Mesenchymal stem cell (in vitro differentiated cells and primary cell): ENCODE measurements around the gene HAT1.
"Not testable (repeated sequence)": the region's sequence is repeated elsewhere in the genome, so short reads cannot be mapped to it uniquely, and the experiment has no call there.

Experiments
- DNase-seq: peaks from one replicate; pipeline ENCODE4 v3.0.0-alpha.2; 2013
- H2AFZ ChIP-seq: one replicate; pipeline ENCODE4 v1.6.1; 2013; ENCODE audit warnings: low read depth, mild to moderate bottlenecking, control low read depth, inconsistent platforms, low read length, moderate library complexity
- H2AK5ac ChIP-seq: 2 replicates; pipeline ENCODE4 v1.6.1; 2013; ENCODE audit warnings: low read length, moderate library complexity, mild to moderate bottlenecking, inconsistent platforms; ENCODE audit not compliant: severe bottlenecking
- H2BK120ac ChIP-seq: one replicate; pipeline ENCODE4 v1.6.1; 2013; ENCODE audit warnings: low read depth, mild to moderate bottlenecking, inconsistent platforms, low read length, moderate library complexity
- H2BK12ac ChIP-seq, 2 experiments: one replicate each; pipeline ENCODE4 v1.6.1; 2013; ENCODE audit warnings: inconsistent platforms in 2 of 2, low read length in 2 of 2, mild to moderate bottlenecking in 2 of 2, moderate library complexity in 2 of 2, control low read depth in 1 of 2
- H2BK15ac ChIP-seq: one replicate; pipeline ENCODE4 v1.6.1; 2013; ENCODE audit warnings: mild to moderate bottlenecking, low read depth, inconsistent platforms; ENCODE audit not compliant: poor library complexity, severe bottlenecking
- H2BK5ac ChIP-seq: 2 replicates; pipeline ENCODE4 v1.6.1; 2013; ENCODE audit warnings: low read depth, mild to moderate bottlenecking, low read length, control low read depth, inconsistent platforms; ENCODE audit not compliant: poor library complexity, severe bottlenecking
- H3K14ac ChIP-seq, 2 experiments: one replicate each; pipeline ENCODE4 v1.6.1; 2013; ENCODE audit warnings: inconsistent platforms in 2 of 2, low read length in 2 of 2, control low read depth in 1 of 2, mild to moderate bottlenecking in 1 of 2, moderate library complexity in 1 of 2
- H3K18ac ChIP-seq, 2 experiments: one replicate each; pipeline ENCODE4 v1.6.1; 2013; ENCODE audit warnings: inconsistent platforms in 2 of 2, low read length in 2 of 2, control low read depth in 1 of 2, low read depth in 1 of 2, mild to moderate bottlenecking in 1 of 2
- H3K23ac ChIP-seq, 2 experiments: one replicate each; pipeline ENCODE4 v1.6.1; 2013; ENCODE audit warnings: inconsistent platforms in 2 of 2, low read length in 2 of 2, mild to moderate bottlenecking in 2 of 2, moderate library complexity in 2 of 2, control low read depth in 1 of 2
- H3K27ac ChIP-seq: 2 replicates; pipeline ENCODE4 v1.5.1; 2013; ENCODE audit warnings: mild to moderate bottlenecking, moderate library complexity, low read length, control low read depth, inconsistent platforms; ENCODE audit not compliant: poor library complexity, severe bottlenecking
- H3K27me3 ChIP-seq, 2 experiments: 2 replicates each; pipeline versions ENCODE4 v1.6.1 to v1.7.0; 2013; ENCODE audit warnings: low read length in 2 of 2, mild to moderate bottlenecking in 2 of 2, moderate library complexity in 2 of 2, control low read depth in 1 of 2, inconsistent platforms in 1 of 2; ENCODE audit not compliant: control insufficient read depth in 1 of 2, insufficient read depth in 1 of 2
- H3K36me3 ChIP-seq, 2 experiments: 2 replicates each; pipeline versions ENCODE4 v1.6.1 to v1.7.0; 2013; ENCODE audit warnings: low read length in 2 of 2, control low read depth in 1 of 2, inconsistent platforms in 1 of 2, low read depth in 1 of 2, mild to moderate bottlenecking in 1 of 2; ENCODE audit not compliant: insufficient read depth in 2 of 2, control insufficient read depth in 1 of 2
- H3K4ac ChIP-seq, 2 experiments: one replicate each; pipeline ENCODE4 v1.6.1; 2013; ENCODE audit warnings: inconsistent platforms in 2 of 2, low read length in 2 of 2, mild to moderate bottlenecking in 2 of 2, moderate library complexity in 2 of 2, control low read depth in 1 of 2, low read depth in 1 of 2
- H3K4me1 ChIP-seq: 2 replicates; pipeline ENCODE4 v1.6.1; 2013; ENCODE audit warnings: low read depth, low read length, control low read depth; ENCODE audit not compliant: control insufficient read depth, insufficient read depth
- H3K4me2 ChIP-seq: 2 replicates; pipeline ENCODE4 v1.6.1; 2013; ENCODE audit warnings: low read length, mild to moderate bottlenecking, inconsistent platforms; ENCODE audit not compliant: poor library complexity, severe bottlenecking
- H3K4me3 ChIP-seq, 2 experiments: 2 replicates each; pipeline versions ENCODE4 v1.5.1 to v1.7.0; 2013; ENCODE audit warnings: low read length in 2 of 2, mild to moderate bottlenecking in 2 of 2, control low read depth in 1 of 2, low read depth in 1 of 2; ENCODE audit not compliant: insufficient read depth in 1 of 2
- H3K79me1 ChIP-seq: replicated peaks from 2 replicates; pipeline ENCODE4 v1.6.1; 2013; ENCODE audit warnings: mild to moderate bottlenecking, control low read depth, low read length, inconsistent platforms; ENCODE audit not compliant: poor library complexity, severe bottlenecking
- H3K9ac ChIP-seq: 2 replicates; pipeline ENCODE4 v1.7.0; 2013; ENCODE audit warnings: mild to moderate bottlenecking, low read length, moderate library complexity
- H3K9me3 ChIP-seq: 2 replicates; pipeline ENCODE4 v1.7.0; 2013; ENCODE audit warnings: mild to moderate bottlenecking, low read length; ENCODE audit not compliant: control insufficient read depth
- H4K8ac ChIP-seq: one replicate; pipeline ENCODE4 v1.6.1; 2013; ENCODE audit warnings: inconsistent platforms, mild to moderate bottlenecking, low read length, moderate library complexity
- H4K91ac ChIP-seq: one replicate; pipeline ENCODE4 v1.6.1; 2013; ENCODE audit warnings: mild to moderate bottlenecking, low read length, inconsistent platforms
- WGBS: methylation state at CpG from one replicate; pipeline ENCODE4 v1.1.7; 2013; ENCODE audit warnings: mixed read lengths; 5-methylcytosine and 5-hydroxymethylcytosine counted together

Gene HAT1

DNA sequence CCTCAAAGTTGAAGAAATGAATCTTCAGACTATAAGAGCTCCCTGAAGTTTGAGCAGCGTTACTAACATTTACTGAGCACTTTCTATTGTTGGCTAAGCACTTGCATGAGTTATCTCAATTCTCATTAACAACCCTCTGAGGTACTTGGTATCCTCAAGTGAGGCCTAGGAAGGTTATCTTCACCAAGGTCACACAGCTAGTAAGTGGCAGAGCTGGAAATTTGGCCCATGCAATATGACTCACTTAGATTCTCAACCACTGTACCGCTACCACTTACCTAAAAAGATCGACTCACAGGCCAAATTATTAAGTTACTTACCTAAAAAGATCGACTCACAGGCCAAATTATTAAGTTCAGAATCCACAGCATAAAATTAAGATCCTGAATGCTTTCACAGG is 68.8 kb downstream of the HAT1 start:
- H2BK12ac ChIP-seq = no peak overlapping the region
- H3K9ac ChIP-seq = no peak overlapping the region
- no peak overlapping the region for H3K4me3 ChIP-seq
- no peak overlapping the region for H3K18ac ChIP-seq
- H4K8ac ChIP-seq = no peak overlapping the region
- no peak overlapping the region for H2AK5ac ChIP-seq
- no peak overlapping the region for H3K4me2 ChIP-seq
- H3K36me3 ChIP-seq = no peaks in the 10 kb centered on the region
- no peak overlapping the region for H3K14ac ChIP-seq
- WGBS = 92% methylated on average over 4 of the region's 4 CpGs
- no peak overlapping the region for H2AFZ ChIP-seq
- H3K27ac ChIP-seq = no peak overlapping the region
- no peaks in the 10 kb centered on the region for H3K4me1 ChIP-seq
- H2BK5ac ChIP-seq = no peak overlapping the region
- H3K9me3 ChIP-seq = no peaks in the 10 kb centered on the region
- no peak for DNase-seq
- H3K4ac ChIP-seq = no peak overlapping the region
- no peak overlapping the region for H3K23ac ChIP-seq
- H3K27me3 ChIP-seq = no peaks in the 10 kb centered on the region
- H4K91ac ChIP-seq = no peak overlapping the region
- H3K79me1 ChIP-seq = no peaks in the 10 kb centered on the region
- H2BK15ac ChIP-seq = no peak overlapping the region
- H2BK120ac ChIP-seq = no peak overlapping the region

- 96% methylated on average over 4 of the region's 5 CpGs for WGBS
- H3K23ac ChIP-seq = no peak overlapping the region
- no peak overlapping the region for H3K27ac ChIP-seq
- no peak overlapping the region for H2AFZ ChIP-seq
- H3K4me2 ChIP-seq = no peak overlapping the region
- H3K9me3 ChIP-seq = no peaks in the 10 kb centered on the region
- no peak for DNase-seq
- H2BK120ac ChIP-seq = no peak overlapping the region
- H3K36me3 ChIP-seq = no peaks in the 10 kb centered on the region
- H3K27me3 ChIP-seq = peaks cover 5 to 7% of the 10 kb centered on the region in 2 experiments
- no peaks in the 10 kb centered on the region for H3K4me1 ChIP-seq
- H2AK5ac ChIP-seq = no peak overlapping the region
- H4K8ac ChIP-seq = no peak overlapping the region
- H3K9ac ChIP-seq = no peak overlapping the region
- H2BK12ac ChIP-seq = no peak overlapping the region
- no peak overlapping the region for H2BK5ac ChIP-seq
- H3K79me1 ChIP-seq = no peaks in the 10 kb centered on the region
- no peak overlapping the region for H3K4ac ChIP-seq
- no peak overlapping the region for H4K91ac ChIP-seq
- no peak overlapping the region for H3K14ac ChIP-seq
- H2BK15ac ChIP-seq = no peak overlapping the region
- no peak overlapping the region for H3K18ac ChIP-seq
- H3K4me3 ChIP-seq = no peak overlapping the region
Measured at GRCh38 chr2:171995586-171995985, 73.3 kb downstream of the HAT1 start.

GRCh38 chr2:171996021-171996420 is 73.8 kb downstream of the HAT1 start:
- H2BK120ac ChIP-seq = no peak overlapping the region
- no peak overlapping the region for H3K4ac ChIP-seq
- no peak overlapping the region for H4K91ac ChIP-seq
- no peaks in the 10 kb centered on the region for H3K79me1 ChIP-seq
- no peaks in the 10 kb centered on the region for H3K9me3 ChIP-seq
- H2BK5ac ChIP-seq = no peak overlapping the region
- no peak overlapping the region for H3K4me3 ChIP-seq
- H3K14ac ChIP-seq = no peak overlapping the region
- no peak overlapping the region for H4K8ac ChIP-seq
- no peak overlapping the region for H2AK5ac ChIP-seq
- no peaks in the 10 kb centered on the region for H3K4me1 ChIP-seq
- H3K36me3 ChIP-seq = no peaks in the 10 kb centered on the region
- no peak overlapping the region for H3K9ac ChIP-seq
- no peak overlapping the region for H3K23ac ChIP-seq
- peaks cover 5 to 7% of the 10 kb centered on the region in 2 experiments for H3K27me3 ChIP-seq
- 96% methylated on average over 5 of the region's 5 CpGs for WGBS
- DNase-seq = no peak
- no peak overlapping the region for H2AFZ ChIP-seq
- H3K4me2 ChIP-seq = no peak overlapping the region
- no peak overlapping the region for H2BK12ac ChIP-seq
- no peak overlapping the region for H2BK15ac ChIP-seq
- no peak overlapping the region for H3K18ac ChIP-seq
- no peak overlapping the region for H3K27ac ChIP-seq

GRCh38 chr2:171997031-171997430 is 74.8 kb downstream of the HAT1 start:
- H3K14ac ChIP-seq, H3K4me1 ChIP-seq, H2BK12ac ChIP-seq, H3K4me3 ChIP-seq, H4K91ac ChIP-seq, H3K27me3 ChIP-seq, H3K79me1 ChIP-seq, H3K9ac ChIP-seq, H2BK15ac ChIP-seq, H3K9me3 ChIP-seq, H4K8ac ChIP-seq, DNase-seq, H2AFZ ChIP-seq, H3K36me3 ChIP-seq, H2BK120ac ChIP-seq, H3K27ac ChIP-seq, H3K18ac ChIP-seq, H2AK5ac ChIP-seq, H3K4ac ChIP-seq, H2BK5ac ChIP-seq, H3K23ac ChIP-seq, H3K4me2 ChIP-seq: not testable (repeated sequence)
- WGBS = 91% methylated on average over 3 of the region's 5 CpGs
